Measurements from ENCODE around the gene C1QTNF12. TPM values are rescaled to one million over a fixed set of nuclear protein-coding genes. Genes with fewer than 3 reads are reported as not detected.

The C1QTNF12 gene
- total RNA-seq, 2 donors from 2014 or later = 21.3 to 34.2 TPM

DNA sequence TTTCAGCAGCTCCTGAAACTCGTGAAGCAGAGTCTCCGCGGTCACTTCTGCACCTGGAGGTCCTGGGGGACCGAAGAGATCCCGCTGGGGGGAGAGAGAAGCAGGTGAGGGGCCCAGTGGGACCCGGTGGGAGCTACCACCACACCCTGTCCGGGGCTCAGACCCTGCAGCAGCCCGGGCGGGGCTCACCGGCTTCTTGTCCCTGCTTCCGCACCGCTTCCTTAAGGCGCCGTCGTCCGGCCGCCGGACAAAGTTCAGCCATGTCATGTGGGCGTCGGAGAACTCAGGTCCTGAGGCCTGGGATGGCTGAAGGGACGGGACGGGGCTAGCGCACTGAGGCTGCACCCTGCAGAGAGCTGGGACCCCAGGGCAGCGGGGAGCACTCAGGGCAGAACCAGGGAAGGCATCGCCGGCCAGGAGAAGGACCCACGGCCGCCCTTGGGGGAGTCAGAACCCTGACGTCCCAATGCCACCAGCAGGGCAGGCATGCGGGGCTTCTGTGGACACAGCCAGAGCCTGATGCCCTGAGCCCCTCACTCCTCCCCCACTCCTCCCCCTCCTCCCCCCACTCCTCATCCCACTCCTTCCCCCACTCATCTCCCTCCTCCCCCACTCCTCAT is 2.2 kb downstream of the C1QTNF12 start:
- TF ChIP-seq, protein P1, sequence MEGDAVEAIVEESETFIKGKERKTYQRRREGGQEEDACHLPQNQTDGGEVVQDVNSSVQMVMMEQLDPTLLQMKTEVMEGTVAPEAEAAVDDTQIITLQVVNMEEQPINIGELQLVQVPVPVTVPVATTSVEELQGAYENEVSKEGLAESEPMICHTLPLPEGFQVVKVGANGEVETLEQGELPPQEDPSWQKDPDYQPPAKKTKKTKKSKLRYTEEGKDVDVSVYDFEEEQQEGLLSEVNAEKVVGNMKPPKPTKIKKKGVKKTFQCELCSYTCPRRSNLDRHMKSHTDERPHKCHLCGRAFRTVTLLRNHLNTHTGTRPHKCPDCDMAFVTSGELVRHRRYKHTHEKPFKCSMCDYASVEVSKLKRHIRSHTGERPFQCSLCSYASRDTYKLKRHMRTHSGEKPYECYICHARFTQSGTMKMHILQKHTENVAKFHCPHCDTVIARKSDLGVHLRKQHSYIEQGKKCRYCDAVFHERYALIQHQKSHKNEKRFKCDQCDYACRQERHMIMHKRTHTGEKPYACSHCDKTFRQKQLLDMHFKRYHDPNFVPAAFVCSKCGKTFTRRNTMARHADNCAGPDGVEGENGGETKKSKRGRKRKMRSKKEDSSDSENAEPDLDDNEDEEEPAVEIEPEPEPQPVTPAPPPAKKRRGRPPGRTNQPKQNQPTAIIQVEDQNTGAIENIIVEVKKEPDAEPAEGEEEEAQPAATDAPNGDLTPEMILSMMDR (IDR thresholded peaks at IDR 0.05) = no peak
- H3K36me3 ChIP-seq = no peaks in the 10 kb centered on the region
- peaks cover 34% of the 10 kb centered on the region for H3K27me3 ChIP-seq
- DNase-seq = peak; percentile 83
- H3K9ac ChIP-seq (ENCODE audit: low read depth in 2 of 2, low read length in 2 of 2) = peak overlapping the region in 1 of 2 donors; percentile 24
- intact Hi-C loops (cut with DNase I) = no loop called here
- H3K4me1 ChIP-seq = no peaks in the 10 kb centered on the region
- no peaks in the 10 kb centered on the region for H3K9me3 ChIP-seq
- H3K4me3 ChIP-seq = peak overlapping the region; percentile 40
- no peak overlapping the region for H3K27ac ChIP-seq

GRCh38 chr1:1243807-1244191 is 2.7 kb downstream of the C1QTNF12 start:
- H3K9ac ChIP-seq (ENCODE audit: low read depth in 2 of 2, low read length in 2 of 2) = peak overlapping the region in 1 of 2 donors; percentile 24
- TF ChIP-seq, protein P1 (IDR thresholded peaks at IDR 0.05) = no peak
- no peaks in the 10 kb centered on the region for H3K4me1 ChIP-seq
- H3K9me3 ChIP-seq = no peaks in the 10 kb centered on the region
- peaks cover 39% of the 10 kb centered on the region for H3K27me3 ChIP-seq
- DNase-seq = no peak
- no peak overlapping the region for H3K27ac ChIP-seq
- H3K4me3 ChIP-seq = peak overlapping the region; percentile 40
- no peaks in the 10 kb centered on the region for H3K36me3 ChIP-seq
- intact Hi-C loops (cut with DNase I) = no loop called here

GRCh38 chr1:1243266-1243660 is 3.3 kb downstream of the C1QTNF12 start:
- no peaks in the 10 kb centered on the region for H3K9me3 ChIP-seq
- no peak overlapping the region for H3K27ac ChIP-seq
- no peaks in the 10 kb centered on the region for H3K36me3 ChIP-seq
- intact Hi-C loops (cut with DNase I) = no loop called here
- DNase-seq = no peak
- H3K9ac ChIP-seq (ENCODE audit: low read depth in 2 of 2, low read length in 2 of 2) = no peak overlapping the region
- H3K4me3 ChIP-seq = peak overlapping the region; percentile 40
- H3K27me3 ChIP-seq = peaks cover 44% of the 10 kb centered on the region
- TF ChIP-seq, protein P1 (IDR thresholded peaks at IDR 0.05) = no peak
- H3K4me1 ChIP-seq = no peaks in the 10 kb centered on the region

GRCh38 chr1:1242461-1243265 is 3.9 kb downstream of the C1QTNF12 start:
- Histone ChIP-seq H3K4me3 (no peak overlapping the region), H3K27me3 (peaks cover 48% of the 10 kb centered on the region), H3K27ac (no peak overlapping the region), H3K4me1 (peaks cover 3% of the 10 kb centered on the region), H3K9me3 (no peaks in the 10 kb centered on the region), H3K36me3 (no peaks in the 10 kb centered on the region), H3K9ac (ENCODE audit: low read depth in 2 of 2, low read length in 2 of 2) (no peak overlapping the region)
- intact Hi-C loops (cut with DNase I) = no loop called here
- TF ChIP-seq, protein P1 (IDR thresholded peaks at IDR 0.05) = no peak
- DNase-seq = no peak

- Histone ChIP-seq H3K9me3 (no peaks in the 10 kb centered on the region), H3K36me3 (no peaks in the 10 kb centered on the region), H3K9ac (ENCODE audit: low read depth in 2 of 2, low read length in 2 of 2) (no peak overlapping the region), H3K4me1 (peaks cover 8% of the 10 kb centered on the region), H3K27ac (no peak overlapping the region), H3K27me3 (peaks cover 45% of the 10 kb centered on the region), H3K4me3 (no peak overlapping the region)
- no peak for DNase-seq
- TF ChIP-seq, protein P1 (IDR thresholded peaks at IDR 0.05) = no peak
- intact Hi-C loops (cut with DNase I) = no loop called here
These were observed 4.8 kb downstream of the C1QTNF12 start for GRCh38 chr1:1241588-1242219.

Data from colonic mucosa (tissue), 4 donors.